PC-9 (cell line): ENCODE data around the gene FA2H. TPM values are rescaled to one million over a fixed set of nuclear protein-coding genes. Genes with fewer than 3 reads are reported as not detected.
A peak's percentile ranks its signal among the peaks of the same experiment; 100 is the strongest.

ENCODE experiments used
- BruUV-seq: library from RNA; stranded (reverse); fragments of 400-500 nt; replicated peaks from 2 replicates; lab custom pipeline; 2021; lab: Mats Ljungman, UMichigan
- CTCF ChIA-PET: fragments of 300-600 bp; sonication (Branson Sonifier 250); formaldehyde crosslinking; loops from one replicate; lab custom pipeline; 2022; ENCODE audit warnings: antibody characterized with exemption; lab: Charles Lee
- POLR2A ChIA-PET: fragments of 300-600 bp; sonication (Branson Sonifier 250); formaldehyde crosslinking; loops from one replicate; lab custom pipeline; 2022; ENCODE audit warnings: antibody characterized with exemption; ENCODE audit not compliant: unreplicated experiment; lab: Charles Lee
- DNase-seq, 2 experiments: peaks; one replicate each; pipeline versions ENCODE4 v3.0.0 to v3.0.0-alpha.2; 2015 to 2022; ENCODE audit warnings: mixed read lengths in 1 of 2
- H2AFZ ChIP-seq: fragments of 200-600 bp; sonication (generic); 2 replicates; pipeline ENCODE4 v1.8.1; 2017; ENCODE audit warnings: antibody characterized with exemption
- H3F3A ChIP-seq: fragments of 200-600 bp; sonication (generic); 2 replicates; pipeline ENCODE4 v1.8.1; 2017; ENCODE audit warnings: antibody characterized with exemption, mild to moderate bottlenecking, low read depth; ENCODE audit not compliant: insufficient read depth
- H3K27ac ChIP-seq: fragments of 200-600 bp; sonication (generic); 2 replicates; pipeline ENCODE4 v1.6.1; 2016; ENCODE audit warnings: mixed run types
- H3K27me3 ChIP-seq: fragments of 200-600 bp; sonication (generic); 2 replicates; pipeline ENCODE4 v1.6.1; 2016; ENCODE audit warnings: low read depth, mixed run types; ENCODE audit not compliant: insufficient read depth
- H3K36me3 ChIP-seq: fragments of 200-600 bp; sonication (generic); 2 replicates; pipeline ENCODE4 v1.6.1; 2016; ENCODE audit warnings: low read depth, mixed run types
- H3K4me1 ChIP-seq: fragments of 200-600 bp; sonication (generic); replicated peaks from 2 replicates; pipeline ENCODE4 v1.6.1; 2016; ENCODE audit warnings: mixed run types; ENCODE audit not compliant: insufficient read depth
- H3K4me2 ChIP-seq: fragments of 200-600 bp; sonication (generic); 2 replicates; pipeline ENCODE4 v1.6.1; 2017; ENCODE audit warnings: mixed run types
- H3K4me3 ChIP-seq: fragments of 200-600 bp; sonication (generic); 2 replicates; pipeline ENCODE4 v1.6.1; 2016; ENCODE audit warnings: mixed run types
- H3K79me2 ChIP-seq: fragments of 200-600 bp; sonication (generic); 2 replicates; pipeline ENCODE4 v1.6.1; 2017; ENCODE audit warnings: low read depth, mixed run types
- H3K9me2 ChIP-seq: fragments of 200-600 bp; sonication (generic); 2 replicates; pipeline ENCODE4 v1.8.1; 2017; ENCODE audit warnings: mild to moderate bottlenecking; ENCODE audit not compliant: insufficient read depth
- H3K9me3 ChIP-seq: fragments of 200-600 bp; sonication (generic); 2 replicates; pipeline ENCODE4 v1.8.1; 2016; ENCODE audit warnings: low read depth; ENCODE audit not compliant: insufficient read depth
- H4K20me1 ChIP-seq: fragments of 200-600 bp; sonication (generic); 2 replicates; pipeline ENCODE4 v1.8.1; 2017; ENCODE audit not compliant: insufficient read depth
- EZH2 ChIP-seq: fragments of 200-600 bp; sonication (generic); IDR thresholded peaks from 2 replicates; pipeline ENCODE4 v1.8.0; 2017; ENCODE audit warnings: antibody characterized with exemption, low read depth
- intact Hi-C: fragments of 100-400 bp; cut with micrococcal nuclease; formaldehyde crosslinking; loops from one replicate; pipeline ENCODE4 v1.10.0; 2022; ENCODE audit not compliant: unreplicated experiment
- total RNA-seq: library from RNA; stranded (reverse); gene quantifications from 2 replicates; pipeline ENCODE4 v1.2.3, GENCODE V29; 2021
- TF ChIP-seq, protein P1 (sequence below): fragments of 200-600 bp; sonication (generic); conservative IDR thresholded peaks from 2 replicates; pipeline ENCODE4 v1.6.1; 2017; ENCODE audit warnings: mixed run types, antibody characterized with exemption, mild to moderate bottlenecking, moderate library complexity

Gene FA2H
- total RNA-seq, 1 experiment from 2014 or later, result 3.5 TPM

DNA sequence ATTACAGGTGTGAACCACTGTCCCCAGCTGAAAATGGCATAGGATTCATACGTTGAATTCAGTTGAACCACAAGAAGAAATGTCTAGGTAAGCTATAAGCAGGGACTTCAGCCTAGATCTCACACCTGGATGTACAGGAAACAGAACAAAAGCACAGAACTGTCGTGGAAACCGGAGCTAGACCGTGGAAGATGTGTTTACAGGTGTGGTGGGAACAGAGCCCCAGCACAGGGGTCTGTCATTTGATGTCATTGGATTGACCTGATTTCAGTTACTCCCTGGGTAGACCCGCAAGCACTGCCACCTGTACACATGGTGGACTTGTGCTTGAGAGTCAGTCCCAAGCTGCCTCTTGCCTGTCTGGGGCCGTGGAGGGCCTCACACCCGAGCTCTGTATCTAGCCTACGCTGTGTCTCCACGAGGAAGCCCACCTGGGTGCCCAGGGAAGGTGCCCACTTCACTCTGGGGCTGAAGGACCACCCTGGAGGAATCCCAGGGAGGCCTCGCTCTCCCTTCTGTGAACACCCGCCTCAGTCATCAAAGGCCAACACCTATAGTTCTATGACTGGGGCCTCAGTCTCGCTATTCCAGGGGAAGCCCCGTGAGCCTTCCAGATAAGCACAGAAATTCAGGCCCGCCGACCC is 41.8 kb downstream of the FA2H start:
- Histone ChIP-seq H3K27me3 (no peaks in the 10 kb centered on the region), H3K36me3 (no peaks in the 10 kb centered on the region), H3K79me2 (no peaks in the 10 kb centered on the region), H3F3A (peaks cover 23% of the 10 kb centered on the region), H3K4me3 (no peak overlapping the region), H3K4me1 (peaks cover 45% of the 10 kb centered on the region), H3K9me2 (no peaks in the 10 kb centered on the region), H3K9me3 (no peaks in the 10 kb centered on the region), H3K27ac (no peak overlapping the region), H4K20me1 (no peaks in the 10 kb centered on the region), H2AFZ (no peak overlapping the region), H3K4me2 (no peak overlapping the region)
- BruUV-seq, result no TSS peak
- CTCF ChIA-PET, result no interaction called here
- POLR2A ChIA-PET, result no interaction called here
- no peak for DNase-seq
- TF ChIP-seq EZH2, result no peak
- TF ChIP-seq, protein P1, sequence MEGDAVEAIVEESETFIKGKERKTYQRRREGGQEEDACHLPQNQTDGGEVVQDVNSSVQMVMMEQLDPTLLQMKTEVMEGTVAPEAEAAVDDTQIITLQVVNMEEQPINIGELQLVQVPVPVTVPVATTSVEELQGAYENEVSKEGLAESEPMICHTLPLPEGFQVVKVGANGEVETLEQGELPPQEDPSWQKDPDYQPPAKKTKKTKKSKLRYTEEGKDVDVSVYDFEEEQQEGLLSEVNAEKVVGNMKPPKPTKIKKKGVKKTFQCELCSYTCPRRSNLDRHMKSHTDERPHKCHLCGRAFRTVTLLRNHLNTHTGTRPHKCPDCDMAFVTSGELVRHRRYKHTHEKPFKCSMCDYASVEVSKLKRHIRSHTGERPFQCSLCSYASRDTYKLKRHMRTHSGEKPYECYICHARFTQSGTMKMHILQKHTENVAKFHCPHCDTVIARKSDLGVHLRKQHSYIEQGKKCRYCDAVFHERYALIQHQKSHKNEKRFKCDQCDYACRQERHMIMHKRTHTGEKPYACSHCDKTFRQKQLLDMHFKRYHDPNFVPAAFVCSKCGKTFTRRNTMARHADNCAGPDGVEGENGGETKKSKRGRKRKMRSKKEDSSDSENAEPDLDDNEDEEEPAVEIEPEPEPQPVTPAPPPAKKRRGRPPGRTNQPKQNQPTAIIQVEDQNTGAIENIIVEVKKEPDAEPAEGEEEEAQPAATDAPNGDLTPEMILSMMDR, result no peak
- intact Hi-C loops, result no loop called here

DNA sequence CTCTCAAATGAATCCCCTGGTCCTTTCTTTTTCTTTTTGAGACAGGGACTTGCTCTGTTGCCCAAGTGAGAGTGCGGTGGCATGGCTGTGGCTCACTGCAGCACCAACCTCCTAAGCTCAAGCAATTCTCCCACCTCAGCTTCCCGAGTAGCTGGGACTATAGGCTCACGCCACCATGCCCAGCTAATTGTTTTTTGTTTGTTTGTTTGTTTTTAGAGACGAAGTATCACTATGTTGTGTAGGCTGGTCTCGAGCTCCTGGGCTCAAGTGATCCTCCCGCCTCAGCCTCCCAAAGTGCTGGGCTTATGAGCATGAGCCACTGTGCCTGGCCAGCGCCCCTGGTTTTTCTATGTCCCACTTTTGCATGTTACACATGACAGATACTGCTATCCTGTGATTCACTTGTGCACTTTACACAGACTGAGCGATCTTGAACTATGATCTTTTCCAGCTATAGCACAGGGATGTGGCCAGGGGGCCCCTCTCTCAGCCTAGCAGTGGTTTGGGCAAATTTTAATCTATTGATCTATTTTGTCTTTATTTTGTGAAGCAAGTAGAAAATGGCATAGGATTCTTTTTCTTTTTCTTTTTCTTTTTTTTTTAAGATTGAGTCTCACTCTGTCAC is 42.7 kb downstream of the FA2H start:
- POLR2A ChIA-PET, result no interaction called here
- H3K27ac ChIP-seq, result no peak overlapping the region
- peaks cover 37% of the 10 kb centered on the region for H3K4me1 ChIP-seq
- CTCF ChIA-PET, result no interaction called here
- no peak overlapping the region for H2AFZ ChIP-seq
- TF ChIP-seq, protein P1, result no peak
- DNase-seq, result no peak
- H3K4me2 ChIP-seq, result no peak overlapping the region
- 0 out of 2 replicates have a peak, but pooled peaks cover under 1% of the 10 kb centered on the region for H3K9me3 ChIP-seq
- no peaks in the 10 kb centered on the region for H4K20me1 ChIP-seq
- BruUV-seq, result no TSS peak
- H3F3A ChIP-seq, result peaks cover 23% of the 10 kb centered on the region
- intact Hi-C loops, result no loop called here
- H3K36me3 ChIP-seq, result no peaks in the 10 kb centered on the region
- H3K4me3 ChIP-seq, result no peak overlapping the region
- no peaks in the 10 kb centered on the region for H3K79me2 ChIP-seq
- H3K27me3 ChIP-seq, result no peaks in the 10 kb centered on the region
- H3K9me2 ChIP-seq, result no peaks in the 10 kb centered on the region

DNA sequence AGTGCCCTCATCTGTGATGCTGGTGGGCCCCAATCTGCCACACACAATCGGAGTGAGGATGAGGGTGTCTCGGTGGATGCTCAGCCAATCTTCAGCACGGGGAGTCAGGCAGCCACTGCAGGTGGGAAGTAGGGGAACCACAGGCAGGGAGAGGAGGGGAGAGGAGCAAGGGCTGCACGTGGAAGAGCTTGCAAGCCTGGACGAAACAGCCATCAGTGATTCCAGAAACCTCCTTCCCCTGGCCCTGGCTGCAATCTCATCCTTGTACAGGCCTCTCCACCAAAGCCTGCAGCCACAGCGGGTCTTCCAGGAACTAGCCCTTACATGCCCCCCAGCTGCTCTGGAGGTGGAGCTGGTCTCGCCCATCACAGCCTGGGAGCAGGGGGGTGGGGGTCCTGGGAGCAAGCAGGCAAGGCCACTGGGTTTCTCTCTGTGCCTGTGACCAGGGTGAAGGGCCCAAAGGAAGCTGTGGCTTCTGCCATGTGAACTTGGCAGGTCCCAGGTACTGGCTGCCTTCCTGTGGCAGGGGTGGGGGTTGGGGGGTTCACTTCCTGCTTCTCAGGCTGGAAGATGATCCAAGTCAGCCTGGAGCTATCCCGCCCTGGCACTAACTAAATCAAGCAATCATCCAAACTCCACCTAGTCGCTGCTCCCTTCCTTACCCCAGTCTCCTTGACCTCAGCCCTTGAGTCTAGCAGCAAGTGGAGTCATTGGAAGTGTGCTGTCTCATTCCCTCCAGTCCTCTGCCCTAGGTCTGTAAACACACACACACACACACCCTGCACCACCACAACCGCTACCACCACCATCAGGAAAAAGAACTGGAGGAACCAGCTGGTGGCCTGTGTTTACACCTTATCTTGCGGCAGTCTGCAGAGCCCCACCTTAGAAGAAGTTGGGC is 44.6 kb downstream of the FA2H start:
- no peak for TF ChIP-seq EZH2
- TF ChIP-seq, protein P1, result no peak
- no peaks in the 10 kb centered on the region for H3K79me2 ChIP-seq
- intact Hi-C loops, result loop anchor here (1.0 kb wide), 1 partner anchor 8 kb away; no protein-coding TSS in a partner anchor
- H3K9me3 ChIP-seq, result peaks cover 3% of the 10 kb centered on the region; the same call in 1 of the 2 replicates
- H3K4me3 ChIP-seq, result no peak overlapping the region
- peaks cover 29% of the 10 kb centered on the region for H3K4me1 ChIP-seq
- BruUV-seq, result no TSS peak
- no peaks in the 10 kb centered on the region for H3K9me2 ChIP-seq
- ChIA-PET CTCF (no interaction called here), POLR2A (interaction anchor here (0.6 to 0.8 kb wide), 4 partner anchors 8 to 45 kb away, joined by 3 to 15 read pairs (median 6); partner anchors contain the start of gene FA2H)
- H4K20me1 ChIP-seq, result no peaks in the 10 kb centered on the region
- H2AFZ ChIP-seq, result no peak overlapping the region
- peaks cover 23% of the 10 kb centered on the region for H3F3A ChIP-seq
- DNase-seq, result peak; percentile 78 to 88
- H3K27me3 ChIP-seq, result no peaks in the 10 kb centered on the region
- peak overlapping the region; percentile 48 for H3K4me2 ChIP-seq
- H3K27ac ChIP-seq, result peak overlapping the region; percentile 68
- H3K36me3 ChIP-seq, result no peaks in the 10 kb centered on the region
